ENCODE data around the gene RPAP2.
"Not testable (repeated sequence)": the region's sequence is repeated elsewhere in the genome, so short reads cannot be mapped to it uniquely, and the experiment has no call there.

RPAP2 gene

GRCh38 chr1:92323473-92324453, 24.9 kb downstream of the RPAP2 start:
- no peak for DNase-seq (ENCODE audit: low read depth in 3 of 3)

- DNase-seq (ENCODE audit: low read depth in 3 of 3): no peak
These were observed 25.9 kb downstream of the RPAP2 start for GRCh38 chr1:92324784-92325183.

- DNase-seq (ENCODE audit: low read depth in 3 of 3): no peak
These were observed 27.8 kb downstream of the RPAP2 start for GRCh38 chr1:92326681-92327080.

- no peak for DNase-seq (ENCODE audit: low read depth in 3 of 3)
These were observed 28.9 kb downstream of the RPAP2 start for GRCh38 chr1:92327794-92328193.

GRCh38 chr1:92329347-92330129, 30.7 kb downstream of the RPAP2 start:
- DNase-seq (ENCODE audit: low read depth in 3 of 3): no peak

GRCh38 chr1:92333668-92334067, 34.8 kb downstream of the RPAP2 start:
- DNase-seq (ENCODE audit: low read depth in 3 of 3): no peak

- DNase-seq (ENCODE audit: low read depth in 3 of 3): no peak
These were observed 41.3 kb downstream of the RPAP2 start for GRCh38 chr1:92340154-92340553.

GRCh38 chr1:92342401-92342800, 43.5 kb downstream of the RPAP2 start:
- no peak for DNase-seq (ENCODE audit: low read depth in 3 of 3)

- DNase-seq (ENCODE audit: low read depth in 3 of 3): no peak
These were observed 44.2 kb downstream of the RPAP2 start for GRCh38 chr1:92343061-92343460.

- DNase-seq (ENCODE audit: low read depth in 3 of 3): no peak
These were observed 48.2 kb downstream of the RPAP2 start for GRCh38 chr1:92346866-92347640.

- DNase-seq (ENCODE audit: low read depth in 3 of 3): no peak
These were observed 54.0 kb downstream of the RPAP2 start for GRCh38 chr1:92352856-92353255.

GRCh38 chr1:92354259-92354658, 55.4 kb downstream of the RPAP2 start:
- no peak for DNase-seq (ENCODE audit: low read depth in 3 of 3)

- DNase-seq (ENCODE audit: low read depth in 3 of 3): no peak
These were observed 58.1 kb downstream of the RPAP2 start for GRCh38 chr1:92356956-92357355.

- not testable (repeated sequence) for DNase-seq (ENCODE audit: low read depth in 3 of 3)
These were observed 60.5 kb downstream of the RPAP2 start for GRCh38 chr1:92359382-92359781.

GRCh38 chr1:92359986-92360385, 61.1 kb downstream of the RPAP2 start:
- DNase-seq (ENCODE audit: low read depth in 3 of 3): no peak

GRCh38 chr1:92362970-92363369, 64.1 kb downstream of the RPAP2 start:
- no peak for DNase-seq (ENCODE audit: low read depth in 3 of 3)

- no peak for DNase-seq (ENCODE audit: low read depth in 3 of 3)
These were observed 64.5 kb downstream of the RPAP2 start for GRCh38 chr1:92363401-92363800.

GRCh38 chr1:92365378-92366039, 66.7 kb downstream of the RPAP2 start:
- DNase-seq (ENCODE audit: low read depth in 3 of 3): no peak

GRCh38 chr1:92366040-92366395, 67.2 kb downstream of the RPAP2 start:
- no peak for DNase-seq (ENCODE audit: low read depth in 3 of 3)

GRCh38 chr1:92367496-92367895, 68.6 kb downstream of the RPAP2 start:
- DNase-seq (ENCODE audit: low read depth in 3 of 3): no peak

- no peak for DNase-seq (ENCODE audit: low read depth in 3 of 3)
These were observed 73.3 kb downstream of the RPAP2 start for GRCh38 chr1:92372164-92372563.

GRCh38 chr1:92374223-92374622, 75.4 kb downstream of the RPAP2 start:
- DNase-seq (ENCODE audit: low read depth in 3 of 3): no peak
